Measurements from ENCODE around the gene TRIM52.

DNA sequence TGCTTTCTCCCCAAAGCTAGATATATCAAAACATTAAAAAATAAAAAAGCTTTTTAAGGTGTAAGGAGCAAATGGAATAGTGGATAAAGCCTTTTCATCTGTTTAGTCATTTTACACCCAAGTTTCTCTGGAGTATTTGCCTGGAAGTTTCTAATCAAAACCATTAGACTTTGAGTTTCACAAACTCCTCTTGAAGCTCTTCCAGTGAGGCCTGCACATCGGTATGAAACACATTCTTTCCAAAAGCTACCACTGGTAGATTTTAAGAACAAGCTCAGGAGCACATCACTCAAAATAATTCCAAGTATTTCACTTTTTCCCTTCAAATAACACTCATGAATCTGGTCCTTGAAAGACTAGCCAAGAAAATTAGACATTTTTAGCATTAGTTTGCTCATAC lies 5.7 kb downstream of the TRIM52 start:
- TF ChIP-seq, protein P1, sequence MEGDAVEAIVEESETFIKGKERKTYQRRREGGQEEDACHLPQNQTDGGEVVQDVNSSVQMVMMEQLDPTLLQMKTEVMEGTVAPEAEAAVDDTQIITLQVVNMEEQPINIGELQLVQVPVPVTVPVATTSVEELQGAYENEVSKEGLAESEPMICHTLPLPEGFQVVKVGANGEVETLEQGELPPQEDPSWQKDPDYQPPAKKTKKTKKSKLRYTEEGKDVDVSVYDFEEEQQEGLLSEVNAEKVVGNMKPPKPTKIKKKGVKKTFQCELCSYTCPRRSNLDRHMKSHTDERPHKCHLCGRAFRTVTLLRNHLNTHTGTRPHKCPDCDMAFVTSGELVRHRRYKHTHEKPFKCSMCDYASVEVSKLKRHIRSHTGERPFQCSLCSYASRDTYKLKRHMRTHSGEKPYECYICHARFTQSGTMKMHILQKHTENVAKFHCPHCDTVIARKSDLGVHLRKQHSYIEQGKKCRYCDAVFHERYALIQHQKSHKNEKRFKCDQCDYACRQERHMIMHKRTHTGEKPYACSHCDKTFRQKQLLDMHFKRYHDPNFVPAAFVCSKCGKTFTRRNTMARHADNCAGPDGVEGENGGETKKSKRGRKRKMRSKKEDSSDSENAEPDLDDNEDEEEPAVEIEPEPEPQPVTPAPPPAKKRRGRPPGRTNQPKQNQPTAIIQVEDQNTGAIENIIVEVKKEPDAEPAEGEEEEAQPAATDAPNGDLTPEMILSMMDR (conservative IDR thresholded peaks at IDR 0.05): no peak
- no peak for TF ChIP-seq EZH2 (IDR thresholded peaks at IDR 0.05; ENCODE audit: low read depth)

Data from PC-9 (cell line).